Thoracic aorta (tissue), 2 donors: ENCODE measurements around the gene PRDM7. TPM values are rescaled to one million over a fixed set of nuclear protein-coding genes. Genes with fewer than 3 reads are reported as not detected.

ENCODE experiments used
- ATAC-seq: fragments of 150-250 bp; one replicate; pipeline ENCODE4 v1.8.0; 2017; ENCODE audit warnings: low read depth; ENCODE audit not compliant: insufficient number of reproducible peaks, low FRiP score
- DNase-seq: peaks from one replicate; pipeline ENCODE4 v3.0.0-alpha.2; 2020; ENCODE audit warnings: low spot score
- H3K27ac ChIP-seq, 2 donors: fragments of 200-600 bp; sonication (generic); 1 replicate in 1 of 2; 2 replicates in 1 of 2; pipeline ENCODE4 v1.5.1; 2016; ENCODE audit warnings: mild to moderate bottlenecking in 2 of 2, moderate library complexity in 2 of 2
- H3K27me3 ChIP-seq: fragments of 200-600 bp; sonication (generic); replicated peaks from 2 replicates; pipeline ENCODE4 v1.6.0; 2016; ENCODE audit warnings: mild to moderate bottlenecking; ENCODE audit not compliant: insufficient read depth
- H3K36me3 ChIP-seq: fragments of 200-600 bp; sonication (generic); one replicate; pipeline ENCODE4 v1.5.1; 2016
- H3K4me1 ChIP-seq, 2 donors: fragments of 200-600 bp; sonication (generic); 1 replicate in 1 of 2; 2 replicates in 1 of 2; pipeline versions ENCODE4 v1.5.1 to v1.6.0; 2016; ENCODE audit warnings: low read depth in 2 of 2, mild to moderate bottlenecking in 1 of 2; ENCODE audit not compliant: control insufficient read depth in 1 of 2
- H3K4me3 ChIP-seq: fragments of 200-600 bp; sonication (generic); 2 replicates; pipeline ENCODE4 v1.5.1; 2016; ENCODE audit warnings: mild to moderate bottlenecking
- H3K9me3 ChIP-seq: fragments of 200-600 bp; sonication (generic); 2 replicates; pipeline ENCODE4 v1.5.1; 2016
- CTCF ChIP-seq: fragments of 200-600 bp; sonication (generic); IDR thresholded peaks from one replicate; pipeline ENCODE4 v1.5.1; 2019; ENCODE audit warnings: antibody characterized with exemption
- total RNA-seq, 2 donors: library from RNA; depleted of rRNA; stranded (reverse); fragments of >200 nt; gene quantifications; one replicate each; pipeline versions ENCODE4 v1.1.0 to v1.2.3, GENCODE V29; 2016

The PRDM7 gene
- total RNA-seq, 2 donors from 2014 or later: not detected

DNA sequence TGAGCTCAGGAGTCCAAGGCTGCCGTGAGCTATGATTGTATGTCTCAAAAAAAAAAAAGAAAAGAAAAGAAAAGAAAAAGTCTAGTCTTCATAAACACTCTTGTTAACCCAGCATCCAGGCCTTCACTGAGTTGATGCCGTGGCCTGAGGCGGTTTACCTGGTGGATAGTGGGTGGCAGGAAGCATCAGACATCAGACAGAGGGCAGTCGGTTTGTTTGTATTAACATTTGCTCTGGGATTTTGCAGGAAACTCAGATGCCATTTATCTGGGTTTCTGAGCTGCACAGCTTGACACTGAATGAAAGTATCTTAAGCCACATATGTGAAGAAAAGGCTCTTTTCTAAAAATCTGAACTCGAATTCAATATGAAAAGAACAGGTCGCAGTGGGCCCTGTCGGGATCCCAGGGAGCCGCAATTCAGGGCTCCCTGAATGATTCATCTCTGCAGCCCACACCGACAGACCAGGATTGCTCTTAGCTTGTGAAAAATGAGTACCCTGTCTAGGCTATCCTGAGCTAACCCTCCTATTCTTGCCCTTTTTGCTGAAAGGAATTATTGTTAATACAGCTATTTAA lies 56.8 kb downstream of the PRDM7 start:
- peak overlapping the region; percentile 26 to 47 for H3K27ac ChIP-seq
- H3K4me1 ChIP-seq: peaks cover 15 to 43% of the 10 kb centered on the region in 2 donors

DNA sequence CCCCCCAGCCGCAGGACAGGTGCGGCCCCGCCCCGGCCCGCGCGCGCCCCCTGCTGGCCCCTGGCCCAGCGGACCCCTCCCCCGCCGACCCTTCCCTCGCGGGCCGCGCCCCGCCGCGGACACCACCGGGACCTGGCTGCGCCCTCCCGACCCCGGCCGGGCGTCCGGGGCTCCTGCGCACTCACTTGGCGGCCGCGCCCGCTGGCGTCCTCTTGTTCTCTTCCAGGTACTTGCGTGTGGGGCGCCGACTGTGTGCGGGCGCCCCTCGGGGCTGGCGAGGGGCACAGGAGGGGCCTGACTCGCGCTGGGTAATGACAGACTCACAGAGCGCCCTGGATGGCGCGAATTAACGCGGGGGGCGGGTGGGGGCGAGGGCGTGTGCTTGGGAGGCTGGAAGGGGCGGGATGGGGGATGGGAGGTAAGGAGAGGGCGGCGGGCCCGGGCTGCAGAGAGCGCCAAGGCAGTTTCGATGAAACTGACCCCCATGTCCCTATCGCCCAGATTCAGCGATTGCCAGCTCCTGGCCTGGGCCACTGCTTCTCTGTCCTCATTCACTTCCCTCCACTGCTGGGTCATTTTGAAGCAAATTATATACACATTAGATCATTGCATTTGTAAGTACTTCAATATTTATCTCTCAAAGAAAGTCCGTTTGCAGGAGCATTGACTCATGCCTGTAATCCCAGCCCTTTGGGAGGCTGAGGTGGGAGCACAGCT lies 57.4 kb downstream of the PRDM7 start:
- DNase-seq (no peak), ATAC-seq (no peak)
- no peak for TF ChIP-seq CTCF
- H3K27me3 ChIP-seq: no peaks in the 10 kb centered on the region
- no peaks in the 10 kb centered on the region for H3K36me3 ChIP-seq
- peak overlapping the region; percentile 26 to 47 for H3K27ac ChIP-seq
- peaks cover 15 to 43% of the 10 kb centered on the region in 2 donors for H3K4me1 ChIP-seq
- H3K9me3 ChIP-seq: no peaks in the 10 kb centered on the region
- peak overlapping the region; percentile 80 for H3K4me3 ChIP-seq

More for the DNA sequence above, 56.8 kb downstream of the PRDM7 start:
- Histone ChIP-seq H3K9me3 (no peaks in the 10 kb centered on the region), H3K36me3 (no peaks in the 10 kb centered on the region), H3K4me3 (peak overlapping the region; percentile 80), H3K27me3 (no peaks in the 10 kb centered on the region)
- no peak for DNase-seq
- ATAC-seq: no peak
- no peak for TF ChIP-seq CTCF

GRCh38 chr16:90018652-90019542 lies 58.2 kb downstream of the PRDM7 start, which contains the start of gene DBNDD1:
TSS of gene DBNDD1 (minus strand) at chr16:90019456. CDS start at chr16:90019341, 115 bp downstream.
- TF ChIP-seq CTCF: no peak
- H3K9me3 ChIP-seq: no peaks in the 10 kb centered on the region
- H3K27ac ChIP-seq: peak within 1 kb of the TSS; percentile 37 to 47
- ATAC-seq (no peak), DNase-seq (no peak)
- no peaks in the 10 kb centered on the region for H3K36me3 ChIP-seq
- H3K4me3 ChIP-seq: peak within 1 kb of the TSS; percentile 80
- H3K27me3 ChIP-seq: no peaks in the 10 kb centered on the region
- H3K4me1 ChIP-seq: peaks cover 15 to 43% of the 10 kb centered on the region in 2 donors

DNA sequence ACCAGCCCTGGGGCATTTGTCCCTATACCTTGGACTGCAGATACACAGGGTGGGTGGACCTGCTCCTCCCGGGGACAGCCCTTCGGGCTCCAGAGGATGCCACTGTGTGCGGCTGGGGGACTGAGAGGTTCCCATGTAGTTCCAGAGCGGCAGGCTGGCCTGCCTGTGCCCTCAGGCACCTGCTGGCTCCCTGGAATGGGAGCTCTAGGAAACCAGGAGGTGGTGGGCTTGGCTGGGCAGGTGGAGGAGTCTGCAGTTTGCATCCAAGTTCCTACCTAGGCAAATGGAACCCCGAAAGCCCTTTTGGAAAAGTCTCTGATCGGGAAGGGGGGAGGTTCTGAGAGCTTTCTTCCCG lies 58.9 kb downstream of the PRDM7 start:
- H3K4me1 ChIP-seq: peaks cover 13 to 42% of the 10 kb centered on the region in 2 donors
- ATAC-seq (no peak), DNase-seq (no peak)
- peak overlapping the region; percentile 79 for H3K4me3 ChIP-seq
- no peak overlapping the region for H3K27ac ChIP-seq
- no peaks in the 10 kb centered on the region for H3K9me3 ChIP-seq
- no peaks in the 10 kb centered on the region for H3K27me3 ChIP-seq
- no peak for TF ChIP-seq CTCF
- H3K36me3 ChIP-seq: no peaks in the 10 kb centered on the region
